ENCODE measurements around the gene ST3GAL2. TPM values are rescaled to one million over a fixed set of nuclear protein-coding genes. Genes with fewer than 3 reads are reported as not detected.

Gene ST3GAL2
- total RNA-seq, 4 donors from 2014 or later = 7.0 to 12.9 (median 9.5) TPM

DNA sequence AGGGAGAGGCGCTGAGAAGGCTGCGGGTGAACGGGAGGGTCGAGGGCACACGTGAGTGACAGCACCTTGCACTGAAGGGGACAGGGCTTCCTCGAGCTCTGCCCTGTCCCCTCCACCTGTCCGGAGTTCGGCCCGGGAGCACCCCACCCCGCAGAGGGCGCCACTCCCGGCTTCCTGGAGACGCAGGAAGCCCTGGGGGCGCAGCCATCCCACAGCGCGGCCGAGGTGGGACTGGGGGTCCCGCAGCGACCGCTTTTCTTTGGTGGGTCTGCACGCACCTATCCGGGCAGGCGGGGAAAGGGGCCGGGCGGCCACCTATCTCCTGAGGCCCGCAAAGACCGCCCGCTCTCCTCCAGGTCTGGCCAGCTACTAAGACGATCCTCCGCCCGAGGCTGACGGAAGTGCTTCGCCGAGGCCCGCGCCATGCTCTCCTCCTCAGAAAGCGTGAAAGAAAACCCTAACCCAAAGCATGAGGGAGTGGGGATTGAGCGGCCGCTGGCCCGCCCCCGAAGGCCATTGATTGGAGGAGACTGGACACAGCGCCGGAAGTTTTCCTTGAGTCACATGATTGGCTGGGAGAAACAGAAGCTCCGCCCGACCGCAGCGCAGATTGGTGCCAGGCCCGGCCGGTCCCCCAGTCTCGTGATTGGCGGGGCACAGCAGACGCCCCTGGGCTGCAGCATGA is 57.8 kb downstream of the ST3GAL2 start:
- TF ChIP-seq, protein P1, sequence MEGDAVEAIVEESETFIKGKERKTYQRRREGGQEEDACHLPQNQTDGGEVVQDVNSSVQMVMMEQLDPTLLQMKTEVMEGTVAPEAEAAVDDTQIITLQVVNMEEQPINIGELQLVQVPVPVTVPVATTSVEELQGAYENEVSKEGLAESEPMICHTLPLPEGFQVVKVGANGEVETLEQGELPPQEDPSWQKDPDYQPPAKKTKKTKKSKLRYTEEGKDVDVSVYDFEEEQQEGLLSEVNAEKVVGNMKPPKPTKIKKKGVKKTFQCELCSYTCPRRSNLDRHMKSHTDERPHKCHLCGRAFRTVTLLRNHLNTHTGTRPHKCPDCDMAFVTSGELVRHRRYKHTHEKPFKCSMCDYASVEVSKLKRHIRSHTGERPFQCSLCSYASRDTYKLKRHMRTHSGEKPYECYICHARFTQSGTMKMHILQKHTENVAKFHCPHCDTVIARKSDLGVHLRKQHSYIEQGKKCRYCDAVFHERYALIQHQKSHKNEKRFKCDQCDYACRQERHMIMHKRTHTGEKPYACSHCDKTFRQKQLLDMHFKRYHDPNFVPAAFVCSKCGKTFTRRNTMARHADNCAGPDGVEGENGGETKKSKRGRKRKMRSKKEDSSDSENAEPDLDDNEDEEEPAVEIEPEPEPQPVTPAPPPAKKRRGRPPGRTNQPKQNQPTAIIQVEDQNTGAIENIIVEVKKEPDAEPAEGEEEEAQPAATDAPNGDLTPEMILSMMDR (IDR thresholded peaks at IDR 0.05) = no peak
- intact Hi-C loops (cut with DNase I; ENCODE audit: low total_unique reads) = no loop called here
- WGBS, 2 donors = 1% methylated on average over 16 to 43 of the region's 52 CpGs
- peak; percentile 98 to 99 for DNase-seq (ENCODE audit: low spot score in 2 of 2)
- H3K4me3 ChIP-seq (ENCODE audit: low read depth, poor library complexity, severe bottlenecking) = peak overlapping the region; percentile 64

DNA sequence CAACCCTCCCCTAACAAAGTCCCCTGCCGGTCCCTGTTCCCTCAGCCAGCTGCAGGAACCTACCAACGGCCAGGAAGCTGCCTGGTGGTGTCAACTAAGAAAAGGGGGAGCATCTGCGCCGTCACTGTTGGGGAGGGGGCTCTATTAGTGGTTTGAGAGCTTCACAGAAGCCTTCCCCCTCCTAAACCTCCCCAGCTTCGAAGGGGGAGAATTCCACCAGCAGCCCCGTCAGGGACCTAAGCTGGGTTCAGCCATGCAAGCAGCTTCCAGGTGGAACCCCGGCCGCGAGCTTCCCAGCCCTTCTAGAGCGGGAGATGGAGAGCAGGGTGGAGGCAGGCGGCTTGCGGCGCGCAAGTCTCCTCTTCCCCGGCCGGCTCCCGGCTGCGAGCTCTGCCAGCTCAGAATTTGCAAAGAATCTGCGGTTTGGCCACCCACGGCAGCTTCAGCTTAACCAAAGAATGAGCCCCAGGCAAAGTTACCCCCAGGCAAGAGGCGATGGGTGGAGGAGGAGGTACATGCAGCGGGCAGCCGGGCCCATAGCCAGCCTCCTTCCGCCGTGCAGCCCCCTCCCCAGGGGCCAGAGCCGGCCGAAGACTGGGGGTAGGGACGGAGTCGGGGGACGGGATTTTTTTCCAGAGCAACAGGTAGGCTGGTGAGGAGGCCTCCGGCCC is 58.5 kb downstream of the ST3GAL2 start:
- peak overlapping the region; percentile 64 for H3K4me3 ChIP-seq (ENCODE audit: low read depth, poor library complexity, severe bottlenecking)
- TF ChIP-seq, protein P1 (IDR thresholded peaks at IDR 0.05) = no peak
- TF ChIP-seq POLR2A (IDR thresholded peaks at IDR 0.05) = no peak
- 2 to 7% methylated on average over 15 to 24 of the region's 31 CpGs for WGBS, 2 donors
- DNase-seq (ENCODE audit: low spot score in 2 of 2) = peak; percentile 57 to 91
- intact Hi-C loops (cut with DNase I; ENCODE audit: low total_unique reads) = no loop called here

GRCh38 chr16:70378869-70379493 is 59.9 kb downstream of the ST3GAL2 start:
- intact Hi-C loops (cut with DNase I; ENCODE audit: low total_unique reads) = no loop called here
- WGBS, 2 donors = 81 to 86% methylated on average over 13 of the region's 13 CpGs
- TF ChIP-seq, protein P1 (IDR thresholded peaks at IDR 0.05) = no peak
- TF ChIP-seq POLR2A (IDR thresholded peaks at IDR 0.05) = no peak
- H3K4me3 ChIP-seq (ENCODE audit: low read depth, poor library complexity, severe bottlenecking) = no peak overlapping the region
- no peak for DNase-seq (ENCODE audit: low spot score in 2 of 2)

DNA sequence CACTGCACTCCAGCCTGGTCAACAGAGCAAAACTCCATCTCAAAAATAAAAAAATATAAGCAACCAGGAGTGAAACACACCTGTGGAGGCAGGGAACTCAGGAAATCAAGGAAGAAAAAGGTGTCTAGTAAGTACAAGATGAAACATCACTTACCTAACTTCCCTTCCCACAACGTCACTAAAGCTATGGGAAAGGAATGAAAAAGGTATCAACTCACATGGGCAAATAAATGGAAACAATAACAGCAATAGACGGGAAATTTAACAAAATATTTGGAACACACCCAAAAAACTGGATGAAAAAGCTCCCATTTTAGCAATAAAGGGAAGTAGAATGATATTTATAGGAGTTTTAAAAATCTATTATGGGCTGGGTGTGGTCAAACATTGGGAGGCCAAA is 61.1 kb downstream of the ST3GAL2 start:
- TF ChIP-seq POLR2A (IDR thresholded peaks at IDR 0.05) = no peak
- TF ChIP-seq, protein P1 (IDR thresholded peaks at IDR 0.05) = no peak
- intact Hi-C loops (cut with DNase I; ENCODE audit: low total_unique reads) = no loop called here
- no peak for DNase-seq (ENCODE audit: low spot score in 2 of 2)
- 74 to 77% methylated on average over 2 of the region's 2 CpGs for WGBS, 2 donors
- no peak overlapping the region for H3K4me3 ChIP-seq (ENCODE audit: low read depth, poor library complexity, severe bottlenecking)

GRCh38 chr16:70375636-70376611 is 63.0 kb downstream of the ST3GAL2 start:
- intact Hi-C loops (cut with DNase I; ENCODE audit: low total_unique reads) = no loop called here
- 83 to 84% methylated on average over 16 of the region's 16 CpGs for WGBS, 2 donors
- no peak for TF ChIP-seq POLR2A (IDR thresholded peaks at IDR 0.05)
- TF ChIP-seq, protein P1 (IDR thresholded peaks at IDR 0.05) = no peak
- DNase-seq (ENCODE audit: low spot score in 2 of 2) = no peak
- H3K4me3 ChIP-seq (ENCODE audit: low read depth, poor library complexity, severe bottlenecking) = no peak overlapping the region
